ENCODE results near the gene PRMT7. TPM values are rescaled to one million over a fixed set of nuclear protein-coding genes. Genes with fewer than 3 reads are reported as not detected.
"Not testable (repeated sequence)": the region's sequence is repeated elsewhere in the genome, so short reads cannot be mapped to it uniquely, and the experiment has no call there.

PRMT7 gene
- total RNA-seq, 1 experiment from 2014 or later: 51.7 TPM

DNA sequence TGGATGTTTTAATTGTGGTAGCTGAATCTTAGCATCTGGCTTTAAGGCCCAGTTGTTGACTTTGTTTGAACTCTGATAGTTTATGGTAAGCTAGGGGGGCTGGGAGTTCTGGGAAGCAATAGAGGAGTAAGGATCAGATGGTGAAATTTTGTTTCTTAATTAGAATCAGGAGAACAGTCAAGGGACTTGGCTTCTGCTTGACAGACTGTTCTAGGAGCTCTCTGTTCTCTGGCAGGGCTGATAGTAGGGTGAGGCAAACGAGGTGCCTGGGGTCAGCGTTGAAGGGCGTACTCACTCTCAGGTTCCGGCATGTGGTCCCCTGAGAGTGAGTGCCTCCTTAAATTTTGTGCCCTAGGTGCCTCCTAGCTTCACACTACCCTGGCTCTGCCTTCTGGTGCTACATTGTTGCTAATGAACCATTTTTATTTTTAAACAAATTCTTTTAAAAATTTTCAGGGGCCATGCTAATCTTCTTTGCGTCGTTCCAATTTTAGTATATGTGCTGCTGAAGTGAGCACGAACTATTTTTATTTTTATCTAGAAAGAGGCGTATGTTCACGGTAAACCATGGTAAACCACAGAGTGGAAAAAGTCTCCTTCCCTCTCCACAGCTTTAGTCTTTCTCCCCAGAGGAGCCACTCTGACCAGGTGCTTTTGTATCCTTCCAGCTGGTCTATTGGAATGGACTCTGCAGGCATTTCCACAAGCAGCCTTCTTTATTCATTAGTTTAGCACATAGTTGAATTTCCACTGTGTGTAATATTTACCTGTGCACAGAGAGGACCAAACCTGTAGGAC is 26.8 kb upstream of the PRMT7 start:
- DNase-seq (ENCODE audit: extremely low read depth, low read depth): no peak

DNA sequence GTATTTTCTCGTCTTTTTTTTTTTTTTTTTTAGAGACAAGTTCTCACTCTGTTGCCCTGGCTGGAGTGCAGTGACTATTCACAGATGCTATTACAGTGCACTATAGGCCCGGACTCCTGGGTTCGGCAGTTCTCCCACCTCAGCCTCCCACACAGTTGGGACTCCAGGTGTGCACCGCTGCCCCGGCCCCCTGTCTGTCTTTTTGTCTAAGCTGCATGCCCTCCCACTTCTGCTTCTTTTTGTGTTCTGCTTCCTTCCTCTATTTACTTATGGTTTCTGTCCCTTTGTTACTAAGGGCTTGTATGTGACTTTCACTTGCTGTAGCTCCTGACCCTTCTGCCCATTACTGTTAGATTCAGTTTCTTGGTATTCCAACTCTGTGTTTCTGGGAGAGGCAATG is 26.0 kb upstream of the PRMT7 start:
- DNase-seq (ENCODE audit: extremely low read depth, low read depth): no peak

DNA sequence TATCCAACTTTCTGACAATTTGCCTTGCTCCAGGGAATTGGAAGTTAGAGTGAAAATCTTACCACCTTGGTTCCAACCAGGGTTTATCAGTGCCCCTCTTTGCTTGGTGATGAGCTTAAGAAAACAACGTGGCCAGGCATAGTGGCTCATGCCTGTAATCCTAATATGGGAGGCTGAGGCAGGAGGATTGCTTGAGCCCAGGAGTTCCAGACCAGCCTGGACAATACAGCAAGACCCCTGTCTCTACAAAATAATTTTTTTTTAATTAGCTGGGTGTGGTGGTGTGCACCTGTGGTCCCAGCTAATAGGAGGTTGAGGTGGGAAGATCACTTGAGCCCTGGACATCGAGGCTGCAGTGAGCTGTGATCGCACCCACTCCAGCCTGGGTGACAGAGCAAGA is 25.1 kb upstream of the PRMT7 start:
- DNase-seq (ENCODE audit: extremely low read depth, low read depth): no peak

DNA sequence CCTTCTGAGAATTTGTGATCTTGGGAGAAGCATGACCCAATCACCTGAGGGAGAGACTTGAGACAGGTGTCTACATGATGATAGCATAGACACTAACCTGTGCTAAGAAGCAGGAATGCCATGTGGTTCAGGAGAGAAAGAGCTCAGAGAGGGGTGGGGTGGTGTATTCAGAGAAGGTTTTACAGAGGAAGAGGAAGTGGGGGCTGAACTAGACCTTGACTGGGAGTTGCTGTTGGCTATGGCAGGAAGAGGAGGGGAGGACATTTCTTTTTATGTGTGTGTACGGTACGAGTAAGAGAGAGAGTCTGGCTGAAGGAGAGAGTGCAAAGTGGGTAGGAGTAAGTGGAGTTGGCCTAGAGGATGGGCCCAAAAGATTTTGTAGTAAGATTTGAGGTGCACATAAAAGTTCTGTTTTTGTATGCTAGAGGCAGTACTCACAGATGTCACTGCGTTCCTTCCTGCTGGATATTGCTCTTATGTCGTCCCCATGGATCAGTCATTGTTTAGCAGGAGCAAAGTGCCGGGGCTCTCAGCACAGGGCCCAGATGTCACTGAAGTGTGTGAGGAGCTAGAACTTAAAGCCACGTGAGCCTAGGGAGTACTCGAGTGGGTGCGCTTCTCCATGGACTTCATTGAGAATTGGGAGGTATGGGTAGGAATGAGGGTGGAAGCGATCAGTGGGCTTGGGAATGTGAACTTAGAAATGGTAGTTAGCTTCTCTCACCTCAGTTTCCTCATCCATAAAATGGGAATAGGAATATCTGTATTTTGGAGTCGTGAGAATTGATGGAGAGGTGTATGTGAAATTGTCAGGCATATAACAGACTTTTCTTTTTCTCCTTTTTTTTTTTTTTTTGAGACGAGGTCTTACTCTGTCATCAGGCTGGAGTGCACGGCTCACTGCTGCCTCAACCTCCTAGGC is 24.4 kb upstream of the PRMT7 start:
- no peak for DNase-seq (ENCODE audit: extremely low read depth, low read depth)

DNA sequence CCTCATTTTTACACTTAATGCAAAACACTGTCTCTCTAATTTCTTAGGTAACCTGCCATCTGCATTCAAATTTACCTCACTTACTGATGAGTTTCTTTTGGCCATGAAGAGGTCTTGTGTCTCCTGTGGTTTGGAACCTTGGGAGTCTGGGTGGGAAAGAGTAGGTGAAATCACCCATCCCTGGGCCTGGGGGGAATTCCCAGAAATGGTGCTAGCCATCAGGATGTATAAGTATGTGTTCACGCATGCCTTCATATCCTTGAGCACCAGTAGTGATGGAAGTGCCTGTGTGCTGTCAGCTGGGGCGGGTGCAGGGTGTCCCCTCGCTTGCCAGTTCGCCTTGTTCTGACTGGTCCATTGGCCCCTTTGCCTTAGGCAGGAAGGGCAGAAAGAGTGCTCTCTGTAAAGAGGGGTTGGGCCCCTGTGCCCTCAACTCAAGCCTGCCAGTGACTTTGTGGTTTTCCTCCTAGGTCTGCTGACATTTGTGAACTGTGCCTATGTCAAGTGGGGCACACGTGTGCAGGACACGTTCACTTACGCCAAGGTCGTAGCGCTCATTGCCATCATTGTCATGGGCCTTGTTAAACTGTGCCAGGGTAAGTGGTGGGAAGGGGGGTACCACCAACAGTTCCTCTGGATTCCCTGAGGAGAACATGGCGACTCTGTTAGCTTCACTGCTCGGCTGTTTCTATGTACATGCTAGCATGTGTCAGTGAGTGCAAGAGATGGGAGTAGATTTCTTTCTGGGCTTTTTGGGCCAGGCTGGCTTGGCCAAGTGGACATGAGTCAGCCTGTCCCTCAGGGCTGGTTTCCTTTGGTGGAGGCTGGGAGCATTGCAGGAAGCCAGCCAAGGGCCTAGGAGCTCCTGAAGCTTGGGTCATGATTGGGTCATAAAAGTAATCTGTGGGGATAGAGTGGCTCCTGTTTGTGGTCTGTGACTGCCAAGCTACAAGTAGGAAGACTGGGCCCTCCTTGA is 23.3 kb upstream of the PRMT7 start:
- DNase-seq (ENCODE audit: extremely low read depth, low read depth): no peak

DNA sequence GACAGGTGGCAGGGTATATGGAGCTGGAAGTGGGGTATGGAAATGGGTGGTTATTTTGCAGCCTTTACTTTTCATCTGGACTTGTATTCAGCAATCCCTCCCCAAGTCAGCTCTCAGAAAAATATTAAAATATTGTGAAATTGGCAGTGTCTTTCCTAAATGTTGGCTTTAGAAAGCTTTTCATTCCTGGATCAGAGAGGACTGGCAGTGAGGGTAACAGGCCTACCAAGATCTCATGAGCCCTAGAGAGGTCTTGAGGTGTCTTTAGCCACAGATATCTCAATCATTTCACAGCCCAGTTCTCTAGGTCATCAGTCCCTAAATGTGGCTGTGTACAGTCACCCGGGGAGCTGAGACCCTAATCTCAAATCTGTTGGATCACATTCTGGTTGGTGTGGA is 22.6 kb upstream of the PRMT7 start:
- no peak for DNase-seq (ENCODE audit: extremely low read depth, low read depth)

DNA sequence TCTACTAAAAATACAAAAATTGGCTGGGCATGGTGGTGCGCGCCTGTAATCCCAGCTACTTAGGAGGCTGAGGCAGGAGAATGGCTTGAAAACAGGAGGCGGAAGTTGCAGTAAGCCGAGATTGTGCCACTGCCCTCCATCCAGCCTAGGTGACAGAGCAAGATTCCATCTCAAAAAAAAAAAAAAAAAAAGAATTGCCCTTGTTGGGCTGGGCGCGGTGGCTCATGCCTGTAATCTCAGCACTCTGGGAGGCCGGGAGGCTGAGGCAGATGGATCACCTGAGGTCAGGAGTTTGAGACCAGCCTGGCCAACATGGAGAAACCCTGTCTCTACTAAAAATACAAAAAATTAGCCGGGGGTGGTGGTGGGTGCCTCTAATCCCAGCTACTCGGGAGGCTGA is 22.0 kb upstream of the PRMT7 start:
- not testable (repeated sequence) for DNase-seq (ENCODE audit: extremely low read depth, low read depth)

DNA sequence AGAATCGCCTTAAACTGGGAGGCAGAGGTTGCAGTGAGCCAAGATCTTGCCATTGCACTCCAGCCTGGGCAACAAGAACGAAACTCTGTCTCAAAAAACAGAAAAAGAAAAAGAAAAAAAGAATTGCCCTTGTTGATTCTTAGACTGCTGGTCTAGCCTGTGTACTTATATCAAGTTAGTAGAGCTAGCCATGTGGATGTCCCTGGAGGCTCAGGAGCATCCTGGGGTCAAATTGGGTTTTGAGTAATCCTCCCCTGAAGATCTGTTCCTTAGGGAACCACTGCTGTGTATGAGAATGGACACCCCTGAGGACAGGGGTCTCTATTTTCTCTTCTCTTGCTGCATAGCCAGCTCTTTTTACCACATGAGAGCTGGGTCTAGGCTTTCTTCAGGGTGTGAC is 21.6 kb upstream of the PRMT7 start:
- DNase-seq (ENCODE audit: extremely low read depth, low read depth): no peak

DNA sequence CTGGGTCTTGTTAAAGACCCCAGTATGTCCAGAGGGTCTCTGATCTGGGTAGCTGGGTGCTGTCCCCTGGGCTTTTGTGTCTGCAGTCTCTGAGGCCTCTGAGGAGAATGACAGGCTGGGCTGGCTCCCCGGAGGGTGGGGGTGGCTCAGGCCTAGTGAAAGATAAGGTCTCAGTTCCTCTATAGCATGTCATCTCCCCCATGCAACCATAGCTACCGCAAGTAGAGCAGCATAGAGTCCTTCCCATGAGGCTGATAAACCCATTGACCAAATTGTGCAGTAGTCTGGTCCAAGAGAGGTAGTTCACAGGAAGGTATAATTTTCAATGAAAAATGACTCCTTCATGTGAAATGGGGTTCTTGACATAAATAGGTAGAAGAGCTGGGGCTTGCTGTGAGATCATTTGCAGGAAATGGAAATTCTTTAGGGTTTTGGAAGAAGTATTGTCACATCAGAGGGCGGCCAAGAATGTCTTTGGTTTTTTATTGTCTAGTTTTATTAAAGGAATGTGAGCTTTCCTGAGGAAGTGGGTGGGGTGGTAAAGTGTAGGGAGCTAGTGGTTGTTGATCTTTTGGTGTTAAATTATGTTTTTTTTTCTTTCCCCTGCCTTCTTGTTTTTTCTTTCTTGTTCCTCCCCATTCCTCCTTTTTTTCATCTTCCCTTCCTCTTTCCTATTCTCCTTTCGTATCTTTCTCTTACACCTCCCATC is 21.0 kb upstream of the PRMT7 start:
- DNase-seq (ENCODE audit: extremely low read depth, low read depth): no peak

DNA sequence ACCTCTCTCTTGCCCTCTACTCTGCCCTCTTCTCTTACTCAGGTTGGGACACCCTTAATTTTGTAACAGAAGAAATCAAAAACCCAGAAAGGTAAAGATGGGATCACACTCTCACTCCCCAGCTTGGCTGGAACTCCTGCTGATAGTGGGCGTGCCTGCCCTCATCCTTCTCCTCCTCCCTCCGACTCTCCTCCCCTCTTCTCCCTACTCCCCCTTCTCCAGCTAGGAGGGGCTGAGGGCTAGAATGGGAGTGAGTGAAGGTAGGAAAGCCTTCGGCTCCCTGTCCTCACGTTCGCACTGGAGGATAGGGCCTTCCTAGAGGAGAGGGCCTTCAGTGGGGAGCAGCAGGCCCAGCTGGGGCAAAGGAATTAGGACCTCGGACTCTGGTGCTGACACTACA is 20.4 kb upstream of the PRMT7 start:
- DNase-seq (ENCODE audit: extremely low read depth, low read depth): no peak

DNA sequence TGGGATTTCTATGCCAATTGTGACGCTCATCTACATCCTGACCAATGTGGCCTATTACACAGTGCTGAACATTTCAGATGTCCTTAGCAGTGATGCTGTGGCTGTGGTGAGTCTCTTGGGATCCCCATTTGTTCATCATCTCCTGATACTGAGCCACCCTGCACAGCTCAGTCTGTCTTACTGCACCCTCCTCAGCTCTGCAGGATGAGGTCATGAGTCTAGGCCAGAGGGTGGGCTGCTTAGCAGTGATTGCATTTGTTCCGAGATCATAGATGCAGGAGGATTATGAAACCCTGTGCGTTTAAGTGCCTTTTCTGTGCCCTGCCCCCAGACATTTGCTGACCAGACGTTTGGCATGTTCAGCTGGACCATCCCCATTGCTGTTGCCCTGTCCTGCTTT is 19.6 kb upstream of the PRMT7 start:
- DNase-seq (ENCODE audit: extremely low read depth, low read depth): no peak

DNA sequence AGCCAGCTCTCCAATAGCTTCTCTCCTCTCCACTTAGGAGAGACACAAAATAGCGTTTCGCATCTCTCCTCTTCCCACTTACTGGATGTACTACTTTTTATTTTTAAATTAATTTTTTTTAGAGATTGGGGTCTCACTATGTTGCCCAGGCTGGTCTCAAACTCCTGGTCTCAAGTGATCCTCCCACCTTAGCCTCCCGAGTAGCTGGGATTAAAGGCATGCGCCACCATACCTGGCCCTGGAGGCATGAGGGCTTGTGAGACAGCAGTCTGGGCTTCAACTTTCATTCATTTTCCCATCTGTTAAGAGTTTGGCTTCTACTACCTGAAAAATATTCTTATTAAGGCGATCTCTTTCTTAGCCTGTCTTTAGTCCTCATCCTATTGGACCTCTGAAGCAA is 18.4 kb upstream of the PRMT7 start:
- no peak for DNase-seq (ENCODE audit: extremely low read depth, low read depth)

DNA sequence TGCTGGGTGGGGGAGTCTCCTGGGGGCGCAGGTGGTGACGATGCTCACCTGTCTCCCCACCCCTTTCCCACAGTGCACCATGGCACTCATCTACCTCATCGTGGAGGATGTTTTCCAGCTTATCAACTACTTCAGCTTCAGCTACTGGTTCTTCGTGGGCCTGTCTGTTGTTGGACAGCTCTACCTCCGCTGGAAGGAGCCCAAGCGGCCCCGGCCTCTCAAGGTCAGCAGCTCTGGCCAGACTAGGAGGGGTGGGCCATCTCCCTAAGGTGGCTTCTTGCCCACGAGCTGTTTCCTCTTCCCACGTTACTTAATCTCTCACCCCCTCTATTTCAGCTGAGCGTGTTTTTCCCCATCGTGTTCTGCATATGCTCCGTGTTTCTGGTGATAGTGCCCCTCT is 14.5 kb upstream of the PRMT7 start:
- no peak for DNase-seq (ENCODE audit: extremely low read depth, low read depth)

DNA sequence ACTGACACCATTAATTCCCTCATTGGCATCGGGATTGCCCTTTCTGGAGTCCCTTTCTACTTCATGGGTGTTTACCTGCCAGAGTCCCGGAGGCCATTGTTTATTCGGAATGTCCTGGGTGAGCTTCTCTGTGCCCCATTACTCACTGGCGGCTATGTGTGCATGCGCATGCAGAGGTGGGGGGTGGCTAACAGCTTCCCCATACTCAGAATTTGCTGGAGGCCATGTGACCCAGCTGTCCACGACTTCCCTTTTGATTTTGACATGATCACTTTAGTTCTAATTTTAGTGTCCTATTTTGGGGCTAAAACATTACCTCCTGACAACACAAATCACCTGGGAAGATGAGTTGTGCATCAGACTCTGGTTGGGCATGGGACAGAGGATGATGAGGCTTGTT is 14.1 kb upstream of the PRMT7 start:
- no peak for DNase-seq (ENCODE audit: extremely low read depth, low read depth)

DNA sequence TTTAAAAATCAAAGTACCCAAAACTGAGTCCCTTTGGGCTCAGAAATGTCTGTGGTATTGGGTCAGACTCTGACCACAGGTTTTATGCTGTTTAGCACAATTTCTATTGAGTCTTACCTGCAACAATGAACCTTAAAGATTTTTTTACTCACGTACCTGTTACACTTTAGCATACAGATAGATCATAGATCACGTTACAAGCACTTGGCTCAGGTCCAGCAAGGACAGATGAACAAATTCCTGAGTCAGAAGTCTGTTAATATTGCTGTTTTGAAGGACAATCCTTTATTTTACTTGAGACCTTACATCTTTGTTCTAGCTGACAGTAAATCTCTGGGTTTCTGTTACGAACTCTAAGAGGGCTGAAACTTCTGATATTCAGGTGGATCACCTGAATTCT is 12.9 kb upstream of the PRMT7 start:
- no peak for DNase-seq (ENCODE audit: extremely low read depth, low read depth)

DNA sequence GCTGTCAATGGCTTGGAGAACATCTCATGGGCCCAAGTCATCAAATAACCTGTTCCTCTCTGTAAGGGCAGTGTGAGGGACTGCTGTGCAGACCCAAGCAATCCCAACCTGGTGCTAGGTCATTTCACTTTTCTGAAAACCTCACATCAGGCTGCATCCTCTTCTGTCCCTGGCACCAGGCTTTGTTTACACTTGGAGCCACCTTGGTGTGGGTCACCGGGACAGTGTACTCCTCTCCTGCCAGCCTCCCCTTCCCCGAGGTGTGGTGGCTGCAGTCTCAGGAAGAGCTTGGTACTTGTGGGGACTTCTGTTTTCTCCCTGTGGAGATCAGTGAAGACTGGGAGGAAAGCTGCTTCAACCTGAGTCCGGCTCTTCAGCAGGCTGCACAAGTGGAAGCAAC is 12.5 kb upstream of the PRMT7 start:
- DNase-seq (ENCODE audit: extremely low read depth, low read depth): no peak

DNA sequence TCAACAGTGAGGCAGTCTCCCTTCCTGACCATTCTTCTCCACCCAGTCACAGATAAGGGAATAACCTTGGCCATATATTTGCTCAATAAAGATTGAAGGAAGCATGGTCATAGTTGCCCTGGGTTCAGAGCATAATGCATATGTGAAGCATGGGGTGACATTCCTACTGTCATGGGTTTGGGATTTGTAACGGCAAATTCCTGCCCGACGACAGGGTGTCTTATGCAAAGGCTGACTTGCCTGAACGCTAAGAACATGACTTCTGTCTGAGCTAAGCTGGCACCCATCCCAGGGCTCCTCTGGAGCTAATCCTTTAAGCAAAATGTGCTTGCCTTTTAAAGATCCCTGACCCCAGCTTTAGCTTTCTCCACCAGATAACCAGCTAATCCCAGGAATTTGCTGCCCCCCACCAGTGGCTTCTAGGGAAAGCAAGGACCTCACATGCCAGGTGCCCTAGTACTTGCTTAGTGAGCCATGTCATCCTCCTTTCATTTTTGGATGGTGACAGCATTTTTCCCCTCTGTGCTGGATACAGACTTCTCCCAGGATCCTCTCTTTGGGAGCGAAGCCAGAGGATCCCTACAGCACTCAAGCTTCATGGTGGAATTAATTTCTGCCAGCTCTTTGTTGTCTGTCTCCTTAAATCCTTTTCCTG is 11.8 kb upstream of the PRMT7 start:
- DNase-seq (ENCODE audit: extremely low read depth, low read depth): no peak

DNA sequence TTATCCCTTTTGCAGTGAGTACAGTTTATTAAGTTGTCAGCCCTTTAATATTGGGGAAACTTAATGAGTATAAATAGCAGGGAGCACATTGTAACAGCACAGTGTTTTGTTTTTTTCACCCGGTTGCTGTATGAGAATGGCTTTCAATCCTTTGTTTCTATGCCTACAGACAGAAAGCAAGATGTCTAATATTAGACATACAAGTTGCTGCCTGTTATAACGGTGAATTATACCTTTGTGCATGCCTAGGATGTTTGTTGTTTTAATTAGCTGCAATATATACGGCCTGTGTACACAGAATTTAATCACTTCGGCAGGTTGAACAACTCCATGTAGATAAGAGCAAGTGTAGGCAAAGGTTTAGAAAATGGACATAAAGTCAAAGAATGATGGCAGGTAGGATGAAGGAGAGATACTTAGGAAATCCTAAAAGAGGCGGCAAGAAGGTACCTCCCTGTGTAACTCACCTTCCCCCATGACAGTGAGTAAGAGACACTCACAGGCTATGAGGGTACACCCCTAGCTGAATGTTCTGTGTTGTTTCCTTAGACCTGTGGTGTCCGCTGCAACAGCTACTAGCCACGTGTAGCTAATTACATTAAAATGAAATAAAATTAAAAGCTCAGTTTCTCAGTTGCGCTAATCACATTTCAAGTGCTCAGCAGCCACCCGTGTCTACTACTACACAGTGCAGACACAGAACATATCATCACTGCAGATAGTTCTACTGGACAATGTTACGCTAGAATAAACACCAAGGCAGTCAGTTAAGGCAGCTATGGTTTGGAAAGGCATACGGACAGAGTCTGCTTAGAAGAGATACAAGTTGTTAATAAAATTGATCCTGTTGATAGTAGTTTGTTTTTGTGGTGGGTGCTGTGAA is 11.0 kb upstream of the PRMT7 start:
- DNase-seq (ENCODE audit: extremely low read depth, low read depth): no peak

Data from NCI-H460 (cell line).